HG02571 (cell line): Measurements from ENCODE around the gene ZNF644.

Experiments used
- ATAC-seq: cut with Tn5 transposase; IDR thresholded peaks from one replicate; pipeline ENCODE4 v1.9.1; 2021; ENCODE audit warnings: mild to moderate bottlenecking, moderate library complexity; ENCODE audit not compliant: unreplicated experiment

Gene ZNF644

DNA sequence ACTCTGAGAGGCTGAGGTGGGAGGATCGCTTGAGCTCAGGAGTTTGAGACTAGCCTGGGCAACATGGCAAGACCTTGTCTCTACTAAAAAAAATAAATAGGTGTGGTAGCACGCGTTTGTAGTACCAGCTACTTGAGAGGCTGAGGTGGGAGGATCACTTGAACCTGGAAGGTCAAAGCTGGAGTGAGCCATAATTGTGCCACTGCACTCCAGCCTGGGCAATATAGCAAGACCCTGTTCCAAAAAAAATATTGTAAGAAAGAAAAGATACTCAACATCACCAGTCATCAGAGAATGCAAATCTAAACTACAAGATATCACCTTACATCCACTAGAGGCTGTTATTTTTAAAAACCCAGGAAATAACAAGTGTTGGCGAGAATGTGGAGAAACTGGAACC lies 32.5 kb downstream of the ZNF644 start:
- no peak for ATAC-seq

DNA sequence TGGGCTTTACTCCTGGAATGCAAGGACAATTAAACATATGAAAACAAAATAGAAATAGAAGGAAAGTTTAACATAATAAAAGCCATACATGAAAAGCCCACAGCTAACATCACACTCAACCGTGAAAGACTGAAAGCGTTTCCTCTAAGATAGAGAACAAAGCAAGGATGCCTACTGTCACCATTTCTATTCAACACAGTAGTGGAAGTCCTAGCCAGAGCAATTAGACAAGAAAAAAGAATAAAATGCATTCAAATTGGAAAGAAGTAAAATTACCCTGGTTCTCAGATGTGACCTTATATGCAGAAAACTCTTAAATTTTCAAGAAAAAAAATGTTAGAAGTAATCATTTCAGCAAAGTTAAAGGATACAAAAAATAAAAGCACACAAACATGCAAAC lies 34.0 kb downstream of the ZNF644 start:
- ATAC-seq: no peak

DNA sequence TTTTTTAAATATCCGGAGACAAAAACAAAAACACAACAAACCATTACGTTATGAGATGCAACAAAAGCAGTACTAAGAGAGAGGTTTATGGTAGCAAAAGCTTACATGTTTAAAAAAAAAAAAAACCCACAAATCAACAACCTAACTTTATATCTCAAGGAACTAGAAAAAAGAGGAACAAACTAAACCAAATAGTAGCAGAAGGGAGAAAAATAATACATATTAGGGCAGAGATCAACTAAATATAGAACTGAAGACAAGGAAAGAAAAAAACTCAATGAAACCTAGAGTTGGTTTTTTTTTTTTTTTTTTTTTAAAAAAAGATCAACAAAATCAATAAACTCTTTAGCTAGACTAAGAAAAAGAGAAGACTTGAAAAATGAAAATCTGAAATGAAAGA lies 34.9 kb downstream of the ZNF644 start:
- no peak for ATAC-seq

DNA sequence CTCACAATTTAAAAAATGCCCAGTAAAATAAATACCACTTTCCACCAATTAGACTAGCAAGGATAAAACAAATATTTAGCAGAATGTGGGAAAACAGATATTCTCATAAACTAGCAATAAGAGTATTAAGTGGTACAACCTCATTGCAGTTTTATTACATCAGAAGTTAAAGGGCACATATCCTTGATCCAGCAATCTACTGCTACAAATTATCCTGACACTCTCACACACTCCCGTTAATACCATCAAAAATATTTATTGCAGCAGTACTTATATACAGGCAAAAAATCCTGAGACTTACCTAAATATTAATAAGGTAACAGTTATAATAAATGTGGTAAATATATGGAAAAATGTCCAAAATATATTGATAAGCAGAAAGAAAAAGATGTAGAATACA lies 44.3 kb downstream of the ZNF644 start:
- ATAC-seq: no peak

DNA sequence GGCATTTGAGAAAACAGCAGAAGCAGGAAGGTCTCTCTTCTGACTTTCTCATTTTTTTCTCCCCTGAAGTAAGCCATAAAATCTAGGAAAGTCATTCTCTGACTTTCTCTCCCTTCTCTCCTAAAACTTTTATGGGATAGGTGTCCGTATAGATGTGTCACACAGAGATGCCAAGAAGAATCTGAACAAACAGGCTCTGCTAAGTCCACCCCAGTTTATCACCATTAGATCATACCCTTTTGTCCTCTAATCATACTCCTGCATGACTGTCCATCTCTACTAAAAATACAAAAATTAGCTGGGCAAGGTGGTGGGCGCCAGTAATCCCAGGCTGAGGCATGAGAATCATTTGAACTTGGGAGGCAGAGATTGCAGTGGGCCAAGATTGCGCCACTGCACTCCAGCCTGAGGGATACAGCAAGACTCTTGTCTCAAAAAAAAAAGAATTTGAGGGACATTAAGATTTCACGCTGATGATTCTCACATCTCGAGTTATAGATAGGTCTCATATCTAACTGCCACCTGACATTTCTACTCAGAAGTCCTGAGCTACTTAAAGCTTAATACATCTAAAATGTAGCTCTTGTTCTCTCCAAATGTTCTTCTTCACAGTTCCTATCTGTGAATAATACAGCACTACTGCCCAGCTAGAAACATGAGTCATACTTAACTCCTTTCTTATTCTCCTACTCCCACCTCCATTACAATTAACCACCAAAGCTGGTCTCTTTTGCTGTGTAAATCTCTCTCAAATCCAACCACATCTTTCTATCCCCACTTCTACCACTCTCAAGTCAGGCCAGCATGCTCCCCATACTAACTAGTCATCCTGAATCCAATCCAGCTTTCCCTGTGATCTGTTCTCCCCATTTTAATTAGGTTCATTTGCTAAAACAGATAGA lies 47.7 kb downstream of the ZNF644 start:
- ATAC-seq: no peak

DNA sequence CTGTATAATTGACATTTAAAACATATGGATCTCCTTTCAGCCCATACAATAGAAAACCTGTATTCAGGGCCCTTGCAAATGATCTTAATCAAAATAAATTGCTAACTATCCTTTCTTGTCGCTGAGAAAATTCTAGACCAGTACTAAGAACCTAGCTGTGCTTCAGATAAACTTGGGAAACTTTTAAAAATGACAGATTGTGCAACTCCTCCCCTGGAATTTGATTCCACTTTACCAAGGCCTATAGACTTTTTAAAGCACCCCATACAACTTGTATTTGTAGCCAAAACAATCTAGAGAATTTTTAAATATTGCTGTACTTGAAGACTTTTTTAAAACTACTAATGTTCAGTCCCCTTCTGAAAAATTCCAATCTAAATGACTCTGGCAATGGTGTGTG lies 51.6 kb downstream of the ZNF644 start:
- ATAC-seq: no peak

DNA sequence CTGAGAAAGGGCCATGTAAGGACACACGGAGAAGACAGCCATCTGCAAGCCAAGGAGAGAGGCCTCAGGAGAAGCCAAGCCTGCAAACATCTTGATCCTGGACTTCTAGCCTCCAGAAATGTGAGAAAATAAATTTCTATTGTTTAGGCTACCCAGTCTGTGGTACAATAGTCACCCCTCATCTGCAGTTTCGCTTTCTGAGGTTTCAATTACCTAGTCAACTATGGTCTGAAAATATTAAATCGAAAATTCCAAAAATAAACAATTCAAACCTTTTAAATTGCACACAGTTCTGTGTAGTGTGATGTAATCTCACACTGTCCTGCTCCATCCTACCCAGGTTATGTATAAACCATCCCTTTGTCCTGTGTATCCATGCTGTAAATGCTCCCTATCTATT lies 52.6 kb downstream of the ZNF644 start:
- no peak for ATAC-seq

DNA sequence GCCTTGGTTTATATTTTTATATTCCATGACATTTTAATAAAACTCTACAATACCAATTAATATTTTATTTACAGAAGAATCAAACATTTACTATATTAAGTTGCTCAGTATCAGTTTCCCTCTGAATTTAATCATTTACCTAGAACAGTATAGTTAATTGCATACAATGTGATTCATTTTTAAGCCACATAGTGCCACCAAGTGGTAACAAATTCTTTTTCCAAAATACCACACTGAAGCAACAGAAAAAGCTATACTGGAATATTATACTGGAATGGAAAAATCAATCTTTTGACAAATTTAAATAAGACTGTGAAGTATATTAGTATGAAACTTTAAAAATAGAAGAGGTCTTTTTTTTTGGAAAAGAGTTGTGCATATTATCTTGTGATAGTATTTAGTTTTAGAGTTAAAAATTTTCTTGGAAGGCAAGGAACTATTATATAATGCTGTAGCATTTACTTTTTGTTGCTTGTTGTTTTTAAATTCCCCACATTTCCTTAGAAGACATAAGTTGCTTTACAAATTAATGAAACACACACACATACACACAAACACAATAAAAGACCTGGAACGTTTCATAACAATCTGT lies 57.3 kb downstream of the ZNF644 start:
- no peak for ATAC-seq

DNA sequence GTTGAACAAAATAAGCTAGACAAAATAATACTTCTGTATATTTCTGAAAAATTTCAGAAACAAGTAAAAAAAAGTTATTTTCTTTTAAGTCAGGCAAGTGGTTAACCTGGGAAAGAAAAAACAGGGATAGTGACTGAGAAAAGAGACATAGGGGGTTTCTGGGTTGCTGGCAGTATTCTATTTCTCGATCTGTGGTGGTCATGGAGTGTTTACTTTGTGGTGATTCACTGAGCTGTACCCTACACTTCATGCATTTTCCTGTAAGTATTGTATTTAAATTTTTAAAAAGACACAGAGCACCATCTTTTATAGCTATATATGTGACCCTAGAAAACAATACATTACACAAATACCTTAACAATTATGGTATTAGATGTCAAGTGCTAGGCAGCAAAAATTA lies 58.2 kb downstream of the ZNF644 start:
- ATAC-seq: no peak

DNA sequence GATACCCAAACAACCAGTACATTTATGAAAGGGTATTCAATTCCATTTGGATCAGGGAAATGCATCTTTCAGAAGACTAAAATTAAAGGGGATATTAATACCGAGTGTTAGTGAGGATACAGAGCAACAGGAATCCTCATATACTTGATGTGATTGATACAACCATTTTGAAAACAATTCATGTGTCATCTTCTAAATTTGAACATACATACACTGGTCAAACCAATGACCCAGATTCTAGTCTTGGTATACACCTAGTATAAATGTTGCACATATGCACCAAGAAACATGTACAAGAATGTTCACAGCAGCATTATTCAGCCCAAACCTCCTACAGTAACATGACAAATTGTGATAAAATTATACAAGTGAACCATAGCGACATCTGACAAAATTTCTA lies 58.6 kb downstream of the ZNF644 start:
- no peak for ATAC-seq

DNA sequence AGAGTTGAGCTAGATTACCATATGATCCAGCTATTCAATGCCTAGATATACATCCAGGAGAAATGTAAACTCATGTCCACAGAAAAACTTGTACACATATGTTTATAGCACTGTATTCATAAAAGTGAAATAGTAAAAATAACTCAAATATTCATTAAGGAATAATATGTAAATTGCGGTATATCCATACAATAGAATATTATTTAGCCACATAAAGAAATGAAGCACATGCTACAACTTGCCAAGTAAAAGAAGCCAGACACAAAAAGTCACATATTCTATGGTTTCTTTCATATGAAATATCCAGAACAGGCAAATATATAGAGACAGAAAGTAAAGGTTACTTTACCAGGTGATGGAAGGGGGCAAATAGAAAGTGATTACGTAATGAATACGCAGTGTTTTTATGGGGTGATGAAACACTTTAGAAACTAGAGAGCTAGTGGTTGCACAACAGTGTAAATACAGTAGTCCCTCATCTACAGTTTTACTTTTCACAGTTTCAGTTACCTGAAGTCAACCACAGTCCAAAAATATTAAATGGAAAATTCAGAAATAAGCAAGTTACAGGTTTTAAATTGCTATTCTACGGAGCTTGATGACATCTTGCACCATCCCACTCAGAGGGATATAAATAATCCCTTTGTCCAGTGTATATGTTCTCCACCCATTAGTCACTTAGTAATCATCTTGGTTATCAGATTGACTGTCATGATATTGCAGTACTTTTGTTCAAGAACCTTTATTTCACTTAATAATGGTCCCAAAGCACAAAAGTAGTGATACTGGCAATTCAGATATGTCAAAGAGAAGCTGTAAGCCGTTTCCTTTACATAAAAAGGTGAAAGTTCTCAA lies 62.3 kb downstream of the ZNF644 start:
- no peak for ATAC-seq

DNA sequence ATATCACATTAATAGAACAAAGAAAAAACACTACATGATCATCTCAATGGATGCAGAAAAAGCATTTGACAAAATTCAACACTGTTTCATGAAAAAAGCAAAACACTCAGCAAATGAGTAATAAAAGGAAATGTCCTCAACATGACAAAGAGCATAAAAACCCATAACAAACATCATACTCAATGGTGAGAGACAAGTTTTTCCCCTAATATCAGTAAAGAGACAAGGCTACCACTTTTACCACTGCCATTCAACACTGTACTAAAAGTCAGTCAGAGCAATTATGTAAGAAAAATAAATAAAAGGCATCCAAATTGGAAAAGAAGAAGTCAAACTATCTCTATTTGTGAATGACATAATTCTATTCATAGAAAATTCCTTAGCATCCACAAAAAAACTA lies 64.3 kb downstream of the ZNF644 start:
- no peak for ATAC-seq

DNA sequence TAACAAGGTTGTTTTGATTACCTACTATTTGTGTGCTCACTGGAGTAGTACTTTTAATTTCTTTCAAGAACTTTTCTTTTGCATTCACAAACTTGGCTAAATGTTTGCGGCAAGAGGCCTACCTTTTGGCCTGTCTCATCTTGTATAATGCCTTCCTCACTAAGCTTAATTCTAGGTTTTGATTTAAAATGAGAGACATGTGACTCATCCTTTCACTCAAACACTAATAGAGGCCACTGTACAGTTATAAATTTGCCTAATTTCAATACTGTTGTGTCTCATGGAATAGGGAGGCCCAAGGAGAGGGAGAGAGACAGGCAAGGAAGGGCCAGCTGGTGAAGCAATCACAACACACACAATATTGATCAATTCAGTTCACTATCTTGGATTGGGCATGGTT lies 66.1 kb downstream of the ZNF644 start:
- no peak for ATAC-seq

DNA sequence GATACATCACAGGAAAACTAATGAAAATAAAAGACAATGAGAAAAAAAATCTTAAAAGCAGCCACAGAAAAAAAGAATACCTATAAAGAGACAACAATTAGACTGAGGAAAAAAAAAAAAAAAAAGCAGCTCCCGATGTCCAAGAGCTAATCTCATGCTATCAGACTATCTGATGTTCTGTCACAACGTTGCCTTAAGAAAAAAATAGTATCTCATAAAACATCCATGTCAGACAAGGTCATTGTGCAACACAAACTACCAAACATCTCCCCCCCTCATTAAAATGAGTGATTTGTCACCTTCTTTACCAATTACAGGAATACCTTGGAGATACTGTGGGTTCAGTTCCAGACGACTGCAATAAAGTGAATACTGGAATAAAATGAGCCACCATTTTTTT lies 68.9 kb downstream of the ZNF644 start:
- no peak for ATAC-seq

DNA sequence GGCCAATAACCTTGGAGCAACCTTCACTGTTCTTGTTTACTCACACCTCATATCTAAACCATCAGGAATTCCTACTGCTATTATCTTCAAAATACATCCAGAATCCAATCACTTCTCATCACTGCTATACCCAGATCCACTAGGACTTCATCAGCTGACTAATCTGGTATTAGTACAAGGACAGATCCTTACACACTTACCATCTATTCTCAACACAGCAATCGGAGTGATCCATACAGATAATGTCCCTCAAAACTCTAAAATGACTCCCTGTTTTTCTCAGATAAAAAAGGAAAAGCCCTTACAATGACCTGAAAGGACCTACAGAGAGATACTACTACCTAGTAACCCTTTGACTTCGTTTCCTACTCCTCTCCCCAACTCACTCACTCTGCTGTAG lies 70.8 kb downstream of the ZNF644 start:
- ATAC-seq: no peak

DNA sequence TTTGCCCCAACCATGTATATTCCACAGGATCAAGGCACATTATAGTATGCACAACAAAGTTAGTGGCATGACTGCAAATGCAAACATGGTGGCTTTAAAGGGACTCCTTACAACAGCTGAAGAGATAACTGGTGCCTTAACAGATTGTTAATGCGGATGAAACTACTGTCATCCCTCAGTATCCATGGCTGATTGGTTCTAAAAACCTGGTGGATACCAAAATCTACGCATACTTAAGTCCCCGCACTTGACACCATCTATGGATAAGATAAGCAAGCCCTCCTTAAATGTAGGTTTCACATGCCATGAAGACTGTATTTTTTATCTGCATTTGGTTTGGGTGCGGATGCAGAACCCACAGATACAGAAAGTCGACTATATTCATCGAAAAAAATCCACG lies 73.5 kb downstream of the ZNF644 start:
- ATAC-seq: no peak

DNA sequence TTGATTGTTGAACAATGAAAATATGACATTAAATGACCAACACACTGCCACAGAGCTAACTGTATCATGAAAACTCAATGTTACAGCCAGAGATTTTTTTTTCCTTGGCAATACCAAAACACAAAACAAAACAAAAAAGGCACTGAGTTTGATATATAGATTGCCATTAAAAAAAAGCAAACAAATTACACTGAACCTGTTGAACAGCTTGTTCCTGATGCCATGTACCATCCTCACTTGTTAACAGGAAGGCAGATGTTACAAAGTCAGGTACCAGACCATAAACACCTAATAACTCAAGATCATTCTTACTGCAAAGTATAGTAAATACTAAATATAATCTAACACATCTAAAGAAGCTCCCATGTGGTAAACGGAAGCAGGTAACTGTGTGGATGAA lies 75.2 kb downstream of the ZNF644 start:
- ATAC-seq: no peak

DNA sequence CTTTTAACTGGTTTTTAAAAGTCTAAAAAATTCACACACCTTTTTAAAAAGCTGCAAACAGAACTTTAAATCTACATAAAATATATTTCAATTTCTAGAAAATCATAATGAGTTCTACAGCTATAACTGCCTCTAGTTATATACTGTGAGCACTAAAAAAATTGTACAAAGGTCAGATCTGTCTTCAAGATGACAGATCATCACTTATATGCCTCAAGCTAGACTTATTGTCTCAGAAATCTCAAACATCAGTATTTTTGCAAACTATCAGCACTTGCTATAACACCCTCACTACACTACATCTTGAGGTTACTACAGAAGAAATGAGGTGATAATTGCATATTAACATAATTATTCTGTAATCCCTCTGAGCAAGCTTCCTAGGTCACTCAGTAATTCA lies 76.5 kb downstream of the ZNF644 start:
- no peak for ATAC-seq

DNA sequence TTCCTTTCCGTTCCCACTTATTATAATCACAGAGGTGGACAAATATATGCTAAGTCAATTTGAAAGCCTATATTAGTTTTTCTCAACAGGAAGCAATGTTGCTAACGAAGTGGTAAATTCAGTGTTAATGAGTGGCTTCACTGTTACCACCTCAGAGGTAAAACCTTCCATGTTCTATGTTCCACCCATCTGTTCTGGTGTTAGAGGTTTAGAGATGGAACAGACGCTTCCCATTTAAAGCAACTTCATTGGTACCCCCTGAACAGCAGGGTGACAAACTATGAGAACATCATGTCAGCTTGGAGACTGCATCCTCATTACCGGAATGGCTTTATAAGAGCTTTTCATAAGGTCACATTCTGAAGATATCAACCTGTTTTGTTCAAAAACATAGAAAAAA lies 77.9 kb downstream of the ZNF644 start:
- ATAC-seq: no peak

DNA sequence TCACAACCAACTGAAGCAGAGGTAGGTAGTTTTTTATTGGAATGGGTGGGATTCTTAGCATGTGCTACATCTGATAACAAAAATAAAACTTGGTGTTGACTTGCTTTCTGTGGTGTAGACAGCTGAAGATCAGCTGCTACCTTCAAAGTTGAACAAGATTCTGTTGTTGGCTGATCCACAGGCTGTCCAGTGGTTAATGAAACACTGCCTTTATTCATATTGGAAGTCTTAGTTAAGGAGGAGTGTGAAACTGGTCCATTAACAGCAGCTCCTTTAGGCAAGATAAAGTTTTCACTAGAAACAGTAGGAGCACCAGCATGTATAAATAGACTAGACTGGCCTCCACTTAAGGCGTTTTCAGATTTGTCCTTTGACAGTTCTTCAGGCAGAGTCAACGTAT lies 81.1 kb downstream of the ZNF644 start:
- ATAC-seq: no peak

DNA sequence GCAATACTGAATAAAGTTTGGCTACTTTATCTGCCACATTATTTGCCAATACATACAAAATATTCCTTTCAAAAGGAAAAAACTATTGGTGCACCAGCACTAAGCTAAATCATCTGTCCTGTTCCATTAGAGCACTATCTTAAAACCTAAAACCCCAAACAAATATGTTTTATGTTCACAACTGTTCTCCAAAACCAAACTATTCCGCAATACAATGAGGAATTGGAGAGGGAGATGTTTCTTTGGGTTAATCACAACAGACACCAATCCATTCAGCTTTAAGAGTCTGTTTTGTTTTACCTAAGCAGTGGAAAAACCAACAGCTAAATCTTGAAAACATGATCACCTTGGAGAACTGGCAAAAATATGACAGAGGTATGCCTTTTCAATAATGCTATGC lies 85.1 kb downstream of the ZNF644 start:
- no peak for ATAC-seq

DNA sequence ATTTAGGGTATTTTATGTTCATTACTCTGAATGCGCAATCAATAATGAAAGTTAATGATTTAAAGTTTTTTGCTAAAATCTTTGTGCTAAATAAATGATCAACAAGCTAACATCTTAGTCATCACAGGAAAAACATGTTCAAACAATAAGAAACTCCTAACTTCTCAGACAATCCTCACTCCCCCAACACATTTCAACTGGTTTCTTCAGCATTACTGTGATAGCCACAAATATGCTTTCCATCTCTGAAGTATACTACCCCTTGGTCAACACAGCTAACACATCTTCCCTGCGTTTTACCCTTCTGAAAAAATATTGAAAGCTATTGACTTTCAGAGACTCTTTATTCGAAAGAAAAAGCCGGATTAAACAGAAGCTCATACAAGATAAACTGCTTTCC lies 85.8 kb downstream of the ZNF644 start:
- ATAC-seq: no peak
